Calu3 (cell line): ENCODE results near the gene ALAS2. TPM values are rescaled to one million over a fixed set of nuclear protein-coding genes. Genes with fewer than 3 reads are reported as not detected.

Experiments
- BruUV-seq: library from RNA; stranded (reverse); fragments of 400-500 nt; replicated peaks from 2 replicates; lab custom pipeline; 2021; lab: Mats Ljungman, UMichigan
- CTCF ChIA-PET: fragments of 300-600 bp; sonication (Branson Sonifier 250); formaldehyde crosslinking; loops from one replicate; lab custom pipeline; 2022; ENCODE audit warnings: antibody characterized with exemption; lab: Charles Lee
- DNase-seq: peaks from one replicate; pipeline ENCODE4 v3.0.0; 2022
- H3K27ac Mint-ChIP-seq: one replicate; pipeline ENCODE4 v1.8.0; 2022; ENCODE audit warnings: mixed read lengths; ENCODE audit not compliant: unreplicated experiment
- H3K27me3 Mint-ChIP-seq: one replicate; pipeline ENCODE4 v1.8.0; 2022; ENCODE audit warnings: mixed read lengths; ENCODE audit not compliant: unreplicated experiment
- H3K36me3 Mint-ChIP-seq: one replicate; pipeline ENCODE4 v1.8.0; 2022; ENCODE audit warnings: mild to moderate bottlenecking, moderate library complexity, mixed read lengths; ENCODE audit not compliant: insufficient read depth, unreplicated experiment
- H3K4me1 Mint-ChIP-seq: one replicate; pipeline ENCODE4 v1.8.0; 2022; ENCODE audit warnings: mild to moderate bottlenecking, low read depth, mixed read lengths; ENCODE audit not compliant: unreplicated experiment
- H3K4me3 Mint-ChIP-seq: one replicate; pipeline ENCODE4 v1.8.0; 2022; ENCODE audit warnings: mild to moderate bottlenecking, low read depth, moderate library complexity, mixed read lengths; ENCODE audit not compliant: unreplicated experiment
- H3K9me3 Mint-ChIP-seq: one replicate; pipeline ENCODE4 v1.8.0; 2022; ENCODE audit warnings: low read depth, mixed read lengths; ENCODE audit not compliant: unreplicated experiment
- CTCF ChIP-seq: fragments of 200-600 bp; IDR thresholded peaks from one replicate; pipeline ENCODE4 v1.8.0; 2022; ENCODE audit warnings: antibody characterized with exemption; ENCODE audit not compliant: unreplicated experiment
- intact Hi-C: fragments of 100-400 bp; cut with micrococcal nuclease; formaldehyde crosslinking; loops from one replicate; pipeline ENCODE4 v1.10.0; 2022; ENCODE audit not compliant: unreplicated experiment
- total RNA-seq: library from RNA; stranded (reverse); gene quantifications from 2 replicates; pipeline ENCODE4 v1.2.3, GENCODE V29; 2022

The ALAS2 gene
- total RNA-seq, 1 experiment from 2014 or later, result not detected

- no TSS peak for BruUV-seq
- H3K9me3 Mint-ChIP-seq, result no peaks in the 10 kb centered on the region
- CTCF ChIA-PET, result no interaction called here
- peaks cover 2% of the 10 kb centered on the region for H3K36me3 Mint-ChIP-seq
- no peak for DNase-seq
- no peak for TF ChIP-seq CTCF
- peaks cover 27% of the 10 kb centered on the region for H3K4me1 Mint-ChIP-seq
- no peak overlapping the region for H3K4me3 Mint-ChIP-seq
- H3K27me3 Mint-ChIP-seq, result no peaks in the 10 kb centered on the region
- intact Hi-C loops, result no loop called here
- no peak overlapping the region for H3K27ac Mint-ChIP-seq
Observed at GRCh38 chrX:55028040-55028439, 2.7 kb downstream of the ALAS2 start.

- no peaks in the 10 kb centered on the region for H3K9me3 Mint-ChIP-seq
Observed at GRCh38 chrX:55026840-55027239, 3.9 kb downstream of the ALAS2 start.

GRCh38 chrX:55026143-55026542, 4.6 kb downstream of the ALAS2 start:
- Mint-ChIP-seq H3K27ac (no peak overlapping the region), H3K4me1 (peaks cover 21% of the 10 kb centered on the region), H3K27me3 (no peaks in the 10 kb centered on the region), H3K4me3 (no peak overlapping the region), H3K9me3 (no peaks in the 10 kb centered on the region), H3K36me3 (no peaks in the 10 kb centered on the region)
- TF ChIP-seq CTCF, result no peak
- intact Hi-C loops, result no loop called here
- no TSS peak for BruUV-seq
- CTCF ChIA-PET, result no interaction called here
- no peak for DNase-seq

More at GRCh38 chrX:55026840-55027239, 3.9 kb downstream of the ALAS2 start:
- no peak for TF ChIP-seq CTCF
- no peak overlapping the region for H3K4me3 Mint-ChIP-seq
- CTCF ChIA-PET, result no interaction called here
- H3K4me1 Mint-ChIP-seq, result peaks cover 21% of the 10 kb centered on the region
- no peaks in the 10 kb centered on the region for H3K27me3 Mint-ChIP-seq
- no TSS peak for BruUV-seq
- H3K36me3 Mint-ChIP-seq, result no peaks in the 10 kb centered on the region
- no peak for DNase-seq
- intact Hi-C loops, result no loop called here
- no peak overlapping the region for H3K27ac Mint-ChIP-seq

- Mint-ChIP-seq H3K4me3 (no peak overlapping the region), H3K27me3 (no peaks in the 10 kb centered on the region), H3K36me3 (no peaks in the 10 kb centered on the region), H3K9me3 (no peaks in the 10 kb centered on the region), H3K4me1 (no peaks in the 10 kb centered on the region), H3K27ac (no peak overlapping the region)
- intact Hi-C loops, result no loop called here
- no TSS peak for BruUV-seq
- TF ChIP-seq CTCF, result no peak
- DNase-seq, result no peak
- CTCF ChIA-PET, result no interaction called here
Observed at GRCh38 chrX:55014897-55015299, 15.9 kb downstream of the ALAS2 start.
